Measurements from ENCODE around the gene CCDC102A.
"Not testable (repeated sequence)": the region's sequence is repeated elsewhere in the genome, so short reads cannot be mapped to it uniquely, and the experiment has no call there.

Gene CCDC102A

DNA sequence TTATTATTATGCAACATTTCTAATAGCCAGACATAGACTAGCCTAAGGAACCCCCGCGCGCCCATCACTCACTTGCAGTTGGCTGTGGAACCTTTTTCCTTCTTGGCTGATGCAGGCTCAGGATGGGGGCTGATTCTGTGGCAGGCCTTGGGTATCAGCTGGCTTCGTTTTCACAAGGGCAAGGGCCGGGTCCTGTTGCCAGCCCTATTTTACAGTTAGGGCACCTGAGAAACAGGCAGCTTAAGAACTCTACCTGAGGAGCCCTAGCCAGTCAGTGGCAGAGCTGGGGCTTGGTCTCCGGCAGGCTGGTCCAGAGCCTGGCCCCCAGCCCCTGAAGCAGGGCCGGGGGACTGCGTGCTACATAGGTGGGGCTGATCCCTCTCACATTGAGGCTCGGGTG lies 34.7 kb upstream of the CCDC102A start:
- H3K27me3 ChIP-seq (ENCODE audit: insufficient read depth, low read length), result no peaks in the 10 kb centered on the region
- H3K4me3 ChIP-seq (ENCODE audit: low read length), result no peak overlapping the region

DNA sequence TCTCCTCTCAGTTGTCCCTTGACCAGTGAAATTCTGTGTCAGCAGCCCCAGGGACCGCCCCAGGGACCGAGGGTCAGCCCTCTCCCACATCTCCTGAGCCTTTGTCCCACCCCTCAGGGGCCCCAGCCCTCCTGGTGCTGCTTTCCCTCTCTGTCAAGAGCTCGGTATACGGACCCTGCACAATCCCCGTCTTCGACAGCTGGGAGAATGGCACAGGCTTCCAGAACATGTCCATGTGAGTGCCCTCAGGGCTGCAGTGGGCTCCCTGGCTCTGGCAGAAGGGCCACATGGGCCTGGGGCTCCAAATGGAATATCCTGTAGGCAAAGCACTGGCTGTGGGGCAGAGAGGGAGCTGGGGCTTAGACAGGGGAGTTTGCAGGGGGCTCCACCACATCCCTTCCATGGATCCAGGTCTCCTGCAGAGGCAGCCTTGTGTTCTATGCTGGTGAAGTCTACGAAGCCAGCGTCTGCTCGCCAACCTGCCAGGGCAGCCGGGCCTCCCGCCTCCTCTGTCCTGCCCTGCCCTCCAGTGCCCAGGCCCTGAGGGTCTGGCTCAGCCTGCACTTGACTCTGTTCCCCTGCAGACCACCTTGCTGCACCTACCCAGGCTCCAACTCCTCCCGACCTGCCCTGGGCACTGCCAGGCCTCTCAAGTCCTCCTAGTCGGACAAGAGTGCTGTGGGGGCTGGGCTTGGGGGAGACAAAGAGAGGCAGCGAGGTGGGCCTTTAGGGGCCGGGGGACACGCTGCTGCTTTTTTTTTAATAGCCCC lies 34.1 kb upstream of the CCDC102A start:
- H3K36me3 ChIP-seq (ENCODE audit: insufficient read depth, low read length), result no peaks in the 10 kb centered on the region
- H3K4me1 ChIP-seq (ENCODE audit: insufficient read depth, low read length), result no peaks in the 10 kb centered on the region
- peaks cover 3% of the 10 kb centered on the region for H3K9me3 ChIP-seq (ENCODE audit: low read length)
- H3K27me3 ChIP-seq (ENCODE audit: insufficient read depth, low read length), result peaks cover under 1% of the 10 kb centered on the region
- H2AFZ ChIP-seq (ENCODE audit: low read depth, low read length), result no peak overlapping the region
- H3K4me3 ChIP-seq (ENCODE audit: low read length), result no peak overlapping the region

More for the DNA sequence above, 34.7 kb upstream of the CCDC102A start:
- no peaks in the 10 kb centered on the region for H3K36me3 ChIP-seq (ENCODE audit: insufficient read depth, low read length)
- peaks cover 3% of the 10 kb centered on the region for H3K9me3 ChIP-seq (ENCODE audit: low read length)
- no peak overlapping the region for H2AFZ ChIP-seq (ENCODE audit: low read depth, low read length)
- no peaks in the 10 kb centered on the region for H3K4me1 ChIP-seq (ENCODE audit: insufficient read depth, low read length)

DNA sequence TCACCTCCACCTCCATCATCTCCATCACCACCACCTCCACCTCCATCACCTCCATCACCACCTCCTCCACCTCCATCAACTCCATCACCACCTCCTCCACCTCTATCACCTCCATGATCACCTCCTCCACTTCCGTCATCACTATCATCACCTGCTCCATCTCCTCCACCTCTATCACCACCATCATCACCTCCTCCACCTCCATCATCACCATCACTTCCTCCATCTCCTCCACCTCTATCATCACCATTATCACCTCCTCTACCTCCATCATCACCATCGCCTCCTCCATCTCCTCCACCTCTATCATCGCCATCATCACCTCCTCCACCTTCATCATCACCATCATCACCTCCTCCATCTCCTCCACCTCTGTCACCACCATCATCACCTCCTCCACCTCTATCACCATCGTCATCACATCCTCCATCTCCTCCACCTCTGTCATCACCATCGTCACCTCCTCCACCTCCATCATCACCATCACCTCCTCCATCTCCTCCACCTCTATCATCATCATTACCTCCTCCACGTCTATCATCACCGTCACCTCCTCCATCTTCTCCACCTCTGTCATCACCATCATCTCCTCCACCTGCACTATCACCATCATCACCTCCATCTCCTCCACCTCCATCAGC lies 33.1 kb upstream of the CCDC102A start:
- Histone ChIP-seq H3K9me3 (ENCODE audit: low read length) (peaks cover 3% of the 10 kb centered on the region), H3K4me1 (ENCODE audit: insufficient read depth, low read length) (no peaks in the 10 kb centered on the region)

DNA sequence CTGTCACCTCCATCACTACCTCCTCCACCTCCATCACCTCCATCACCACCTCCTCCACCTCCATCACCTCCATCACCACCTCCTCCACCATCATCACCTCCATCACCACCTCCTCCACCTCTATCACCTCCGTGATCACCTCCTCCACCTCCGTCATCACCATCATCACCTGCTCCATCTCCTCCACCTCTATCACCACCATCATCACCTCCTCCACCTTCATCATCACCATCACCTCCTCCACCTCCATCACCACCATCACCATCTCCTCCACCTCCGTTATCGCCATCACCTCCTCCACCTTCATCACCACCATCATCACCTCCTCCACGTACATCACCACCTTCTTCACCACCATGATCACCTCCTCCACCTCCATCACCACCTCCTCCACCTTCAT lies 32.4 kb upstream of the CCDC102A start:
- H3K4me1 ChIP-seq (ENCODE audit: insufficient read depth, low read length); H3K36me3 ChIP-seq (ENCODE audit: insufficient read depth, low read length); H3K4me3 ChIP-seq (ENCODE audit: low read length); H3K9me3 ChIP-seq (ENCODE audit: low read length); H3K27me3 ChIP-seq (ENCODE audit: insufficient read depth, low read length); H2AFZ ChIP-seq (ENCODE audit: low read depth, low read length): not testable (repeated sequence)

More for the DNA sequence above, 33.1 kb upstream of the CCDC102A start:
- no peak overlapping the region for H3K4me3 ChIP-seq (ENCODE audit: low read length)
- H3K36me3 ChIP-seq (ENCODE audit: insufficient read depth, low read length), result no peaks in the 10 kb centered on the region
- H2AFZ ChIP-seq (ENCODE audit: low read depth, low read length), result no peak overlapping the region
- peaks cover 7% of the 10 kb centered on the region for H3K27me3 ChIP-seq (ENCODE audit: insufficient read depth, low read length)

DNA sequence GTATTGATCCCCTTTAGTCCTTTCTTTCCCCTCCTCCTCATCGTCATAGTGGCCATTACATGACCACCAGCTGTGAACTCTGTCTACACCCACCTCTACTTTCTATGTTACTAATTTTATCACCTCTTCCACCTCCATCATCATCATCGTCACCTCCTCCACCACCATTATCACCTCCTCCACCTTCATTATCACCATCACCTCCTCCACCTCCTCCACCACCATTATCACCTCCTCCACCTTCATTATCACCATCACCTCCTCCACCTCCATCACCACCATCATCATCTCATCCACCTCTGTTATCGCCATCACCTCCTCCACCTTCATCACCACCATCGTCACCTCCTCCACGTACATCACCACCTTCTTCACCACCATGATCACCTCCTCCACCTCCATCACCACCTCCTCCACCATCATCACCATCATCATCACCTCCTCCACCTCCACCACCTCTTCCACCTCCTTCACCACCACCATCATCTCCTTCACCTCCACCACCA lies 31.9 kb upstream of the CCDC102A start:
- H3K27me3 ChIP-seq (ENCODE audit: insufficient read depth, low read length), result peaks cover 8% of the 10 kb centered on the region
- no peaks in the 10 kb centered on the region for H3K4me1 ChIP-seq (ENCODE audit: insufficient read depth, low read length)

DNA sequence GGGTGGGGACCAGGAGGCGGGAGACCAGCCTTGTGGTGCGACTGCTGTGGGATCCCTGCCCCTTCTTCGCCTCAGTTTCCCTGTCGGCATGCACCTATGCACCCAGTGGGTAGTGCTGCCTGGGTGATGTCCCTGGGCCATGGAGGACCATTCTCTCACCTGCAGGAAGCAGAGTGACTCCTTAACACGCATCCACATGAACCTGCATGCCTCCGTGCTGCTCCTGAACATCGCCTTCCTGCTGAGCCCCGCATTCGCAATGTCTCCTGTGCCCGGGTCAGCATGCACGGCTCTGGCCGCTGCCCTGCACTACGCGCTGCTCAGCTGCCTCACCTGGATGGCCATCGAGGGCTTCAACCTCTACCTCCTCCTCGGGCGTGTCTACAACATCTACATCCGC lies 31.3 kb upstream of the CCDC102A start:
- Histone ChIP-seq H3K27me3 (ENCODE audit: insufficient read depth, low read length) (peaks cover 8% of the 10 kb centered on the region), H3K4me1 (ENCODE audit: insufficient read depth, low read length) (no peaks in the 10 kb centered on the region), H2AFZ (ENCODE audit: low read depth, low read length) (no peak overlapping the region), H3K9me3 (ENCODE audit: low read length) (peaks cover 3% of the 10 kb centered on the region), H3K4me3 (ENCODE audit: low read length) (no peak overlapping the region), H3K36me3 (ENCODE audit: insufficient read depth, low read length) (no peaks in the 10 kb centered on the region)

More for the DNA sequence above, 31.9 kb upstream of the CCDC102A start:
- Histone ChIP-seq H3K4me3 (ENCODE audit: low read length) (no peak overlapping the region), H3K9me3 (ENCODE audit: low read length) (peaks cover 3% of the 10 kb centered on the region), H3K36me3 (ENCODE audit: insufficient read depth, low read length) (no peaks in the 10 kb centered on the region), H2AFZ (ENCODE audit: low read depth, low read length) (no peak overlapping the region)

DNA sequence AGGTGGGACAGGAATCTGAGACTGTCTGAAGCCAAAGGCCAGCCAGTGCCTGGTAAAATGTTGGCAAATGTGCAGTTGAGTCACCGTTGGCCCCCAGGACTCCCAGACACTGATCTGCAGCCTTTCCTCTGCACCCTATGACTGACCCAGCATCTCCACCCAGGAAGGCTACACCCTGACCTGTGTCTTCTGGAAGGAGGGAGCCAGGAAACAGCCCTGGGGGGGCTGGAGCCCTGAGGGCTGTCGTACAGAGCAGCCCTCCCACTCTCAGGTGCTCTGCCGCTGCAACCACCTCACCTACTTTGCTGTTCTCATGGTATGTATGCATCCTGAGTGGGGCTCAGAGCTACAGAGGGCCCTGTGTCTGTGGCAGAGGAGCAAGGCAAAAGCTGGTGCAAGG lies 30.1 kb upstream of the CCDC102A start:
- H3K9me3 ChIP-seq (ENCODE audit: low read length), result peaks cover 3% of the 10 kb centered on the region
- H2AFZ ChIP-seq (ENCODE audit: low read depth, low read length), result no peak overlapping the region
- peaks cover 8% of the 10 kb centered on the region for H3K27me3 ChIP-seq (ENCODE audit: insufficient read depth, low read length)
- no peak overlapping the region for H3K4me3 ChIP-seq (ENCODE audit: low read length)
- no peaks in the 10 kb centered on the region for H3K36me3 ChIP-seq (ENCODE audit: insufficient read depth, low read length)
- no peaks in the 10 kb centered on the region for H3K4me1 ChIP-seq (ENCODE audit: insufficient read depth, low read length)

DNA sequence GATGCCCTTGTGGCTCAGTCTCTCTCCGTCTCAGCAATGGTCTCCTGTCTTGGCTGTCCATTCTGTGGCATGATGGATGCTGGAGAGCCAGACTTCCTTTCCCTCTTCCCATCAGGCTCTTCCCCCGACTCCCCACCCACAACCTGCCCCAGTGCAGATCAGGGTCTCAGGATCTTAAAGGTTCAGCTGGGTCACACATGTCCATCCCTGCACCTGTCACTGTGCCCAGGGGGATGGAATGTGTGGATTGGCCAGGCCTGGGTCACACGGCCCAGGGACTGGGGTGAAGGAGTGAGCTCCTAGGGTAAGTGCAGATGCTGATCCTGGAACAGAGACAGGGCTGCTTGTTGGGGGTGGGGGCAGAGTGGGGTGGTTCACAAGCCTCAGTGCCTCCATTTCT lies 29.1 kb upstream of the CCDC102A start:
- H2AFZ ChIP-seq (ENCODE audit: low read depth, low read length), result no peak overlapping the region
- no peak overlapping the region for H3K4me3 ChIP-seq (ENCODE audit: low read length)
- H3K36me3 ChIP-seq (ENCODE audit: insufficient read depth, low read length), result no peaks in the 10 kb centered on the region
- H3K9me3 ChIP-seq (ENCODE audit: low read length), result peaks cover 3% of the 10 kb centered on the region
- no peaks in the 10 kb centered on the region for H3K4me1 ChIP-seq (ENCODE audit: insufficient read depth, low read length)
- peaks cover 8% of the 10 kb centered on the region for H3K27me3 ChIP-seq (ENCODE audit: insufficient read depth, low read length)

DNA sequence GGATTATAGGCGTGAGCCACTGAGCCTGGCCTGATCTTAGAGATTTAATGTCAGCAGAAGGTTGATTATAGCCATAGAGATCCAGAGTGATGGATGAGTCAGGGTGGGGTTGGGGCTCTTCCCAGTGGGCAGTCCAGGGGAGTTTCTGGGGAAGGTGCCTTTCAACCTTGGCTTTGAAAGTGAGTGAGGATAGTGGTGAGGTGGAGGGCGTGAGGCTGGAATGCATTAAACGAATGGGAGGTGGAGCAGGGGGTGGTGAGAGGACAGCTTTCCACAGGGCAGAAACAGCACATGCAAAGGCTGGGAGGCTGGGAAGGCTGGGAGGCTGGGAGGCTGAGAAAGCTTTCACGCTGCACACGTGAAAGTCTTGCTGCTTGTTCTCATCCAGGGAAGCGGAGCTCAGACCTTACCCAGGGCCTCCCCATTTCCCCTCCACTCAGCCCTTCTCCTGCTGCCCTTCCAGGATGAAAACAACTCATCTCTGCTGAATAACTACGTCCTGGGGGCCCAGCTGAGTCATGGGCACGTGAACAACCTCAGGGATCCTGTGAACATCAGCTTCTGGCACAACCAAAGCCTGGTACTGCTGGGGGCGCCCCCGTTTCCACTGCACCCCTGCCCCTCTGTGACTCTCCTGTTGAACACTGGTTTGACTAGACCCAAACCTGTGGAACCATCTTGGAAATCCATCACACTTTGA lies 28.4 kb upstream of the CCDC102A start:
- Histone ChIP-seq H3K9me3 (ENCODE audit: low read length) (peaks cover 3% of the 10 kb centered on the region), H3K27me3 (ENCODE audit: insufficient read depth, low read length) (peaks cover 8% of the 10 kb centered on the region), H2AFZ (ENCODE audit: low read depth, low read length) (no peak overlapping the region), H3K36me3 (ENCODE audit: insufficient read depth, low read length) (no peaks in the 10 kb centered on the region), H3K4me3 (ENCODE audit: low read length) (no peak overlapping the region), H3K4me1 (ENCODE audit: insufficient read depth, low read length) (no peaks in the 10 kb centered on the region)

DNA sequence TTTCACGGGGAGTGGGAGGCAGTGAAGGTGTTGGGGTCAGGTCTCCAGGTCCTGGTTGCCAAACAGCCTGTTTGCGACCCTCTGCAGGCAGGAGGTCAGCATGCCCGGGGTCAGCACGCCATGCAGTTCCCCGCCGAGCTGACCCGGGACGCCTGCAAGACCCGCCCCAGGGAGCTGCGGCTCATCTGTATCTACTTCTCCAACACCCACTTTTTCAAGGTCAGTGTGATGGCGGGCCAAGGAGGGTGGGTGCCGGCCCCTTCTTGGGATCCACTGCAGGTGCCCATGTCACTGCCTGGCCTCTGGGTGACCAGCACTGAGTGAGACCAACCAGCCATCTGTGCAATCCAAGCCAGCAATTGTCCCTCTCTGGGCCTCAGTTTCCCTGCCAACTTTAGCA lies 27.4 kb upstream of the CCDC102A start:
- Histone ChIP-seq H2AFZ (ENCODE audit: low read depth, low read length) (no peak overlapping the region), H3K4me1 (ENCODE audit: insufficient read depth, low read length) (no peaks in the 10 kb centered on the region), H3K36me3 (ENCODE audit: insufficient read depth, low read length) (no peaks in the 10 kb centered on the region), H3K9me3 (ENCODE audit: low read length) (peaks cover 2% of the 10 kb centered on the region), H3K4me3 (ENCODE audit: low read length) (no peak overlapping the region), H3K27me3 (ENCODE audit: insufficient read depth, low read length) (peaks cover 8% of the 10 kb centered on the region)

DNA sequence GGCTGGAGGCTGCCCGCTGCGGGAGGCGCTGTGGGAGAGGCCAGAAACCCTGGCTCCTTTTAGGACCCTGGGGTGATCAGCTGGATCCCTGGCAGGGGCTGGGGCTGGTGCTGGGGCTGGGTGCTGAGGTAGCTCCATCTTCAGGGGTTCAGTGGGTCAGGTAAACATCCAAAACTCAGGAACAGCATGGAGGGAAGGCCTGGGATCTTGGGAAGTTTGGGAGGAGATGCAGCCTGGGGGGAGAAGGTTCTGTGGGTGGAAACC lies 27.0 kb upstream of the CCDC102A start:
- H3K27me3 ChIP-seq (ENCODE audit: insufficient read depth, low read length), result peaks cover 8% of the 10 kb centered on the region
- no peaks in the 10 kb centered on the region for H3K9me3 ChIP-seq (ENCODE audit: low read length)
- no peak overlapping the region for H2AFZ ChIP-seq (ENCODE audit: low read depth, low read length)
- no peak overlapping the region for H3K4me3 ChIP-seq (ENCODE audit: low read length)
- H3K36me3 ChIP-seq (ENCODE audit: insufficient read depth, low read length), result no peaks in the 10 kb centered on the region
- no peaks in the 10 kb centered on the region for H3K4me1 ChIP-seq (ENCODE audit: insufficient read depth, low read length)

DNA sequence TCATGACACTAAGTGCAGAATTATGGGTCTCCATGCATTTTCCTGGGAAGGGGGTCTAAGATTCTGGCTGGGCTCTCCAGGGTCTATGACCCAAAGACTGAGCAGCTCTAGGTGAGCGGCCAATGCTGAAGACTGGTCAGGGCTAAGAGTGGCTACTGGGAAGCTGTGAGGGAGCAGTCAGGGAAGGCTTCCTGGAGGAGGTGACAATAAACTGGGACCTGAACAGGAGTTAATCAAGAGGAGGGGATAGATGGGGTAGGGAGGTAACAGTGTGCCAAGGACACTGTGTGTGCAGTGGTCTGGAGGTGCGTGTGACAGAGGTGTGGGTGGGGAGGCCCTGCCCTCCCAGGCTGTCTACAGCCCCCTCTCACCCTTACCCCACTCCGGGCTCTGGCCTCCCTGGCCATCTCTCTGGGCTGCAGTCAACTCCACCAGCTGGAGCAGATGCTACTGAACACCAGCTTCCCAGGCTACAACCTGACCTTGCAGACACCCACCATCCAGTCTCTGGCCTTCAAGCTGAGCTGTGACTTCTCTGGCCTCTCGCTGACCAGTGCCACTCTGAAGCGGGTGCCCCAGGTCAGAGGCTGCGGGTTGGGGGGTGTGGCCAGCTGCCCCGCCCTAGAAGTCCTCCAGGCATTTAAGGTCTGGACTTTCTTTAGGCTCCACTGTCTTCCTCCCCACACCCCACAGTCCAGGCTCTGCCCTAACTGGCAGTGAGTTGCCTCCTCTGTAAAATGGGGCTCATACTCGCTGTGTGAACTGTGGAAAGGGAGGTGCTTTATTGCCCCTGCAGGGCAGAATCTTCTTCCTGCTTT lies 26.5 kb upstream of the CCDC102A start:
- Histone ChIP-seq H3K27me3 (ENCODE audit: insufficient read depth, low read length) (peaks cover 8% of the 10 kb centered on the region), H3K4me1 (ENCODE audit: insufficient read depth, low read length) (no peaks in the 10 kb centered on the region), H3K36me3 (ENCODE audit: insufficient read depth, low read length) (no peaks in the 10 kb centered on the region), H3K9me3 (ENCODE audit: low read length) (no peaks in the 10 kb centered on the region), H3K4me3 (ENCODE audit: low read length) (no peak overlapping the region), H2AFZ (ENCODE audit: low read depth, low read length) (no peak overlapping the region)

DNA sequence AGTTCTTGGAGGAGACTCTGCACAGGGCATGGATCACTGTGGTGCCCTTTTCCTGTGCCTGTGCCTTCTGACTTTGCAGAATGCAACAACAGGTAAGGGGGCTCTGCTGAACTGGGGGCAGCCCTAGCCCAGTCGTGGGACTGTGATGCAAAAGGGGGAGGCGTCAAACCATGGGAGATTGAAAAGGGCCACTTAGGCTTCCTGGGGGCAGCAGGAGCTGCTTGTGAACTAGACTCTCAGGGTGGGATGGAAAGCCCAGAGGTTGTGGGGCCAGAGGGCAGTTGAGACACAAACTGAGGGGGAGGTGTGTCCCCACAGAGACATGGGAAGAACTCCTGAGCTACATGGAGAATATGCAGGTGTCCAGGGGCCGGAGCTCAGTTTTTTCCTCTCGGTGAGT lies 25.7 kb upstream of the CCDC102A start:
- Histone ChIP-seq H3K4me1 (ENCODE audit: insufficient read depth, low read length) (no peaks in the 10 kb centered on the region), H3K27me3 (ENCODE audit: insufficient read depth, low read length) (peaks cover 8% of the 10 kb centered on the region), H2AFZ (ENCODE audit: low read depth, low read length) (no peak overlapping the region), H3K36me3 (ENCODE audit: insufficient read depth, low read length) (no peaks in the 10 kb centered on the region), H3K4me3 (ENCODE audit: low read length) (no peak overlapping the region), H3K9me3 (ENCODE audit: low read length) (no peaks in the 10 kb centered on the region)
